HepG2 (cell line): ENCODE measurements around the gene TLR9. TPM values are rescaled to one million over a fixed set of nuclear protein-coding genes. Genes with fewer than 3 reads are reported as not detected.

Source experiments
- CBFB ChIP-seq: sonication (generic); formaldehyde crosslinking; IDR thresholded peaks from 2 replicates; pipeline ENCODE4 v1.4.0; 2020; ENCODE audit warnings: missing genetic modification reagents
- EP300 ChIP-seq, 3 experiments: sonication (generic) in 1 of 3; formaldehyde crosslinking in 1 of 3; IDR thresholded peaks; 2 replicates each; pipeline versions ENCODE4 v1.5.1 to v1.6.1; 2011 to 2020; ENCODE audit warnings: low read depth in 2 of 3, low read length in 2 of 3, borderline replicate concordance in 1 of 3, improper control_type of control experiment in 1 of 3, mild to moderate bottlenecking in 1 of 3, missing genetic modification reagents in 1 of 3, moderate library complexity in 1 of 3
- FOXJ3 ChIP-seq: sonication (generic); formaldehyde crosslinking; IDR thresholded peaks from 2 replicates; pipeline ENCODE4 v1.4.0; 2020; ENCODE audit warnings: missing genetic modification reagents, mild to moderate bottlenecking, borderline replicate concordance
- IKZF1 ChIP-seq: fragments of 450-650 bp; IDR thresholded peaks from 2 replicates; pipeline ENCODE4 v1.7.1; 2016
- LRRFIP1 ChIP-seq: sonication (generic); formaldehyde crosslinking; conservative IDR thresholded peaks from 2 replicates; pipeline ENCODE4 v1.4.0; 2020; ENCODE audit warnings: missing genetic modification reagents
- NRL ChIP-seq: sonication (generic); formaldehyde crosslinking; IDR thresholded peaks from 2 replicates; pipeline ENCODE4 v1.5.0; 2020; ENCODE audit warnings: missing genetic modification reagents, mild to moderate bottlenecking, moderate library complexity, borderline replicate concordance
- PHF21A ChIP-seq: sonication (generic); formaldehyde crosslinking; IDR thresholded peaks from 2 replicates; pipeline ENCODE4 v1.5.0; 2020; ENCODE audit warnings: mild to moderate bottlenecking, missing genetic modification reagents
- RARG ChIP-seq: sonication (generic); formaldehyde crosslinking; IDR thresholded peaks from 2 replicates; pipeline ENCODE4 v1.4.0; 2020; ENCODE audit warnings: low read depth, mild to moderate bottlenecking, missing genetic modification reagents
- RCOR2 ChIP-seq: IDR thresholded peaks from 2 replicates; pipeline ENCODE4 v1.6.1; 2016; ENCODE audit warnings: missing biosample characterization, missing genetic modification reagents
- TGIF2 ChIP-seq: IDR thresholded peaks from 2 replicates; pipeline ENCODE4 v1.6.1; 2016; ENCODE audit warnings: control low read depth, missing compliant biosample characterization
- ZFYVE20 ChIP-seq: sonication (generic); formaldehyde crosslinking; IDR thresholded peaks from 2 replicates; pipeline ENCODE4 v1.8.0; 2023; ENCODE audit warnings: low read depth, mild to moderate bottlenecking, moderate library complexity, missing genetic modification reagents, borderline replicate concordance
- ZKSCAN5 ChIP-seq: sonication (generic); formaldehyde crosslinking; IDR thresholded peaks from 2 replicates; pipeline ENCODE4 v1.5.1; 2020; ENCODE audit warnings: mild to moderate bottlenecking, missing genetic modification reagents
- ZNF136 ChIP-seq: sonication (generic); formaldehyde crosslinking; IDR thresholded peaks from 2 replicates; pipeline ENCODE4 v1.8.1; 2022; ENCODE audit warnings: low read depth, mild to moderate bottlenecking, moderate library complexity, missing genetic modification reagents
- ZNF550 ChIP-seq: sonication (generic); formaldehyde crosslinking; IDR thresholded peaks from 2 replicates; pipeline ENCODE4 v1.4.0; 2020; ENCODE audit warnings: mild to moderate bottlenecking, missing genetic modification reagents, borderline replicate concordance
- ZNF850 ChIP-seq: sonication (generic); formaldehyde crosslinking; conservative IDR thresholded peaks from 2 replicates; pipeline ENCODE4 v1.9.0; 2021; ENCODE audit warnings: mild to moderate bottlenecking, missing genetic modification reagents
- polyA plus RNA-seq, 8 experiments: library from polyadenylated mRNA; depleted of rRNA in 3 of 8; stranded (reverse) in 7 of 8; unstranded in 1 of 8; fragments of >200 nt; fragmentation: Illumina TruSeq in 4 of 8; extraction: Trizol in 4 of 8; gene quantifications; 2 replicates each; pipeline versions ENCODE4 v1.2.1 to v1.2.3, GENCODE V29; 2011 to 2016; ENCODE audit warnings: low read depth in 4 of 8, missing spikeins in 1 of 8, mixed read lengths in 1 of 8; ENCODE audit not compliant: insufficient read depth in 1 of 8
- total RNA-seq, 5 experiments: library from RNA; depleted of rRNA; stranded (reverse); fragments of >200 nt; fragmentation: Illumina TruSeq; extraction: Trizol; gene quantifications; 2 replicates each; pipeline ENCODE4 v1.2.3, GENCODE V29; 2016; ENCODE audit warnings: low read depth in 1 of 5
- TF ChIP-seq, protein P1 (sequence below): IDR thresholded peaks from 2 replicates; pipeline ENCODE4 v1.6.1; 2018; ENCODE audit warnings: missing genetic modification reagents, mild to moderate bottlenecking, missing compliant biosample characterization
- TF ChIP-seq, protein P2 (sequence below): sonication (generic); formaldehyde crosslinking; IDR thresholded peaks from 2 replicates; pipeline ENCODE4; 2020; ENCODE audit warnings: missing genetic modification reagents, mild to moderate bottlenecking, borderline replicate concordance
- TF ChIP-seq, protein P3 (sequence below): IDR thresholded peaks from 2 replicates; pipeline ENCODE4 v1.6.1; 2016; ENCODE audit warnings: mild to moderate bottlenecking
- TF ChIP-seq, protein P4 (sequence below): sonication (generic); formaldehyde crosslinking; IDR thresholded peaks from 2 replicates; pipeline ENCODE4 v1.4.0; 2020; ENCODE audit warnings: missing genetic modification reagents

TLR9 gene
- total and polyA plus RNA-seq, 2 of the 13 experiments (the other 11 are each of a cell fraction or from before 2014, with no cell fraction given), result not detected

- peak; percentile 91 to 98 for TF ChIP-seq EP300 (IDR thresholded peaks at IDR 0.05; ENCODE audit: low read depth in 2 of 2, low read length in 2 of 2)
- peak; percentile 89 for TF ChIP-seq EP300 (CRISPR knock-in tag; IDR thresholded peaks at IDR 0.05; ENCODE audit: borderline replicate concordance)
- TF ChIP-seq TGIF2 (CRISPR knock-in tag), result peak; percentile 77
- no peak for TF ChIP-seq LRRFIP1 (CRISPR knock-in tag)
- no peak for TF ChIP-seq ZNF550 (CRISPR knock-in tag)
- TF ChIP-seq FOXJ3 (CRISPR knock-in tag), result peak; percentile 94
- peak; percentile 56; the same call in 1 of the 2 replicates for TF ChIP-seq CBFB (CRISPR knock-in tag)
- TF ChIP-seq ZFYVE20 (CRISPR knock-in tag), result no peak
- 0 out of 2 replicates have a peak, but pooled peaks have one; percentile 63 for TF ChIP-seq ZNF136 (CRISPR knock-in tag)
- no peak for TF ChIP-seq RARG (CRISPR knock-in tag)
- no peak for TF ChIP-seq ZKSCAN5 (CRISPR knock-in tag)
- TF ChIP-seq PHF21A, result peak; percentile 43; the same call in 1 of the 2 replicates
- peak; percentile 88 for TF ChIP-seq RCOR2
- no peak for TF ChIP-seq IKZF1
- no peak for TF ChIP-seq ZNF850 (CRISPR knock-in tag)
- TF ChIP-seq, protein P1, sequence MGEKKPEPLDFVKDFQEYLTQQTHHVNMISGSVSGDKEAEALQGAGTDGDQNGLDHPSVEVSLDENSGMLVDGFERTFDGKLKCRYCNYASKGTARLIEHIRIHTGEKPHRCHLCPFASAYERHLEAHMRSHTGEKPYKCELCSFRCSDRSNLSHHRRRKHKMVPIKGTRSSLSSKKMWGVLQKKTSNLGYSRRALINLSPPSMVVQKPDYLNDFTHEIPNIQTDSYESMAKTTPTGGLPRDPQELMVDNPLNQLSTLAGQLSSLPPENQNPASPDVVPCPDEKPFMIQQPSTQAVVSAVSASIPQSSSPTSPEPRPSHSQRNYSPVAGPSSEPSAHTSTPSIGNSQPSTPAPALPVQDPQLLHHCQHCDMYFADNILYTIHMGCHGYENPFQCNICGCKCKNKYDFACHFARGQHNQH (CRISPR knock-in tag), result peak; percentile 71; the same call in 1 of the 2 replicates
- TF ChIP-seq, protein P2, sequence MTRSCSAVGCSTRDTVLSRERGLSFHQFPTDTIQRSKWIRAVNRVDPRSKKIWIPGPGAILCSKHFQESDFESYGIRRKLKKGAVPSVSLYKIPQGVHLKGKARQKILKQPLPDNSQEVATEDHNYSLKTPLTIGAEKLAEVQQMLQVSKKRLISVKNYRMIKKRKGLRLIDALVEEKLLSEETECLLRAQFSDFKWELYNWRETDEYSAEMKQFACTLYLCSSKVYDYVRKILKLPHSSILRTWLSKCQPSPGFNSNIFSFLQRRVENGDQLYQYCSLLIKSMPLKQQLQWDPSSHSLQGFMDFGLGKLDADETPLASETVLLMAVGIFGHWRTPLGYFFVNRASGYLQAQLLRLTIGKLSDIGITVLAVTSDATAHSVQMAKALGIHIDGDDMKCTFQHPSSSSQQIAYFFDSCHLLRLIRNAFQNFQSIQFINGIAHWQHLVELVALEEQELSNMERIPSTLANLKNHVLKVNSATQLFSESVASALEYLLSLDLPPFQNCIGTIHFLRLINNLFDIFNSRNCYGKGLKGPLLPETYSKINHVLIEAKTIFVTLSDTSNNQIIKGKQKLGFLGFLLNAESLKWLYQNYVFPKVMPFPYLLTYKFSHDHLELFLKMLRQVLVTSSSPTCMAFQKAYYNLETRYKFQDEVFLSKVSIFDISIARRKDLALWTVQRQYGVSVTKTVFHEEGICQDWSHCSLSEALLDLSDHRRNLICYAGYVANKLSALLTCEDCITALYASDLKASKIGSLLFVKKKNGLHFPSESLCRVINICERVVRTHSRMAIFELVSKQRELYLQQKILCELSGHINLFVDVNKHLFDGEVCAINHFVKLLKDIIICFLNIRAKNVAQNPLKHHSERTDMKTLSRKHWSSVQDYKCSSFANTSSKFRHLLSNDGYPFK (CRISPR knock-in tag), result no peak
- no peak for TF ChIP-seq NRL (CRISPR knock-in tag)
- TF ChIP-seq, protein P3, sequence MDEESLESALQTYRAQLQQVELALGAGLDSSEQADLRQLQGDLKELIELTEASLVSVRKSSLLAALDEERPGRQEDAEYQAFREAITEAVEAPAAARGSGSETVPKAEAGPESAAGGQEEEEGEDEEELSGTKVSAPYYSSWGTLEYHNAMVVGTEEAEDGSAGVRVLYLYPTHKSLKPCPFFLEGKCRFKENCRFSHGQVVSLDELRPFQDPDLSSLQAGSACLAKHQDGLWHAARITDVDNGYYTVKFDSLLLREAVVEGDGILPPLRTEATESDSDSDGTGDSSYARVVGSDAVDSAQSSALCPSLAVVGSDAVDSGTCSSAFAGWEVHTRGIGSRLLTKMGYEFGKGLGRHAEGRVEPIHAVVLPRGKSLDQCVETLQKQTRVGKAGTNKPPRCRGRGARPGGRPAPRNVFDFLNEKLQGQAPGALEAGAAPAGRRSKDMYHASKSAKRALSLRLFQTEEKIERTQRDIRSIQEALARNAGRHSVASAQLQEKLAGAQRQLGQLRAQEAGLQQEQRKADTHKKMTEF (CRISPR knock-in tag), result peak; percentile 93
- TF ChIP-seq, protein P4, sequence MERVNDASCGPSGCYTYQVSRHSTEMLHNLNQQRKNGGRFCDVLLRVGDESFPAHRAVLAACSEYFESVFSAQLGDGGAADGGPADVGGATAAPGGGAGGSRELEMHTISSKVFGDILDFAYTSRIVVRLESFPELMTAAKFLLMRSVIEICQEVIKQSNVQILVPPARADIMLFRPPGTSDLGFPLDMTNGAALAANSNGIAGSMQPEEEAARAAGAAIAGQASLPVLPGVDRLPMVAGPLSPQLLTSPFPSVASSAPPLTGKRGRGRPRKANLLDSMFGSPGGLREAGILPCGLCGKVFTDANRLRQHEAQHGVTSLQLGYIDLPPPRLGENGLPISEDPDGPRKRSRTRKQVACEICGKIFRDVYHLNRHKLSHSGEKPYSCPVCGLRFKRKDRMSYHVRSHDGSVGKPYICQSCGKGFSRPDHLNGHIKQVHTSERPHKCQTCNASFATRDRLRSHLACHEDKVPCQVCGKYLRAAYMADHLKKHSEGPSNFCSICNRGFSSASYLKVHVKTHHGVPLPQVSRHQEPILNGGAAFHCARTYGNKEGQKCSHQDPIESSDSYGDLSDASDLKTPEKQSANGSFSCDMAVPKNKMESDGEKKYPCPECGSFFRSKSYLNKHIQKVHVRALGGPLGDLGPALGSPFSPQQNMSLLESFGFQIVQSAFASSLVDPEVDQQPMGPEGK (CRISPR knock-in tag), result peak; percentile 73
Observed at GRCh38 chr3:52210550-52211046, 14.8 kb downstream of the TLR9 start (continued).
